ENCODE results near the gene OASL.
"Not testable (repeated sequence)": the region's sequence is repeated elsewhere in the genome, so short reads cannot be mapped to it uniquely, and the experiment has no call there.

The OASL gene

GRCh38 chr12:121059031-121059898 lies 20.2 kb upstream of the OASL start:
- no peak for DNase-seq (ENCODE audit: low read depth in 1 of 2, low spot score in 1 of 2)

GRCh38 chr12:121057794-121058193 lies 18.7 kb upstream of the OASL start:
- DNase-seq (ENCODE audit: low read depth in 1 of 2, low spot score in 1 of 2), result no peak

DNA sequence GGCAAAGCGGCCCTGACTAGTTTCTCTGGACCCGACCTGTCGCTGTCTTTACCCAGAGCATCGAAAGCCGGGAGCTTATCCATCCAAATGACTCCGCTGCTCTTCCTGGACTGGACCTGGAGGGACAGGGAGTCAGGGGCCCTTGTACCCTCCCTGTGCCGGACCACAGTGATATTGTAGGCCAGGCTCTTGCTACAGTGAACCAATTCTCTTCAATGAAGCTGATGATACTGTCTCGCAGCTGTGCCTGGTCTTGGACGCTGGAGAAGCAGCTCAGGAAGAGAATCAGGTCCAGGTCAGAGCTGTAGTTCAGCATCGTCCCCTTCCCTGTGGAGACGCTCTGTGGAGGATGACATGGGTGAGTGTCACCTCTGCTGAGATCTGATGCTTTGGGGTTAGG lies 14.7 kb upstream of the OASL start:
- DNase-seq (ENCODE audit: low read depth in 1 of 2, low spot score in 1 of 2), result no peak

GRCh38 chr12:121050725-121051124 lies 11.7 kb upstream of the OASL start:
- DNase-seq (ENCODE audit: low read depth in 1 of 2, low spot score in 1 of 2), result no peak

DNA sequence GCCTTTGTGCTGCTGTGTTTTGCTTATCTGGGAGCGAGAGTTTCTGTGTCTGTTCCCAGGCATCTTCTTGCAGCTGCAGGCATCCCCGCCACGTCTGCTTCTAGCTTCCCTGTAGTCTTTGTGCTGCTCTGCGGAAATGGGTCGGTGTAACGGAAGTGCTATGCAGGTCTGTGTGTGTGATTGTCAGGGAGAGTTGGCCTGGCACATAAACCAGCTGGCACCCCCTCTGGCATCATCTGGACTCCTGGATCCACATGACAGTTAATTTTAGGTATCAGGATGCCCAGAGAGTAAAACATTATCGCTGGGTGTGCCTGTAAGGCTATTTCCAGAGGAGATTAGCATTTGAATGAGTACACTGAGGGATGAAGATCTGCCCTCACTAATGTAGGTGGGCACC lies 9.4 kb upstream of the OASL start:
- DNase-seq (ENCODE audit: low read depth in 1 of 2, low spot score in 1 of 2), result no peak

- not testable (repeated sequence) for DNase-seq (ENCODE audit: low read depth in 1 of 2, low spot score in 1 of 2)
Observed at GRCh38 chr12:121047400-121047799, 8.4 kb upstream of the OASL start.

GRCh38 chr12:121043067-121043466 lies 4.0 kb upstream of the OASL start:
- DNase-seq (ENCODE audit: low read depth in 1 of 2, low spot score in 1 of 2), result no peak

- peak in 1 of 2 donors; percentile 50 for DNase-seq (ENCODE audit: low read depth in 1 of 2, low spot score in 1 of 2)
Observed at GRCh38 chr12:121036810-121037326, 2.2 kb downstream of the OASL start.

DNA sequence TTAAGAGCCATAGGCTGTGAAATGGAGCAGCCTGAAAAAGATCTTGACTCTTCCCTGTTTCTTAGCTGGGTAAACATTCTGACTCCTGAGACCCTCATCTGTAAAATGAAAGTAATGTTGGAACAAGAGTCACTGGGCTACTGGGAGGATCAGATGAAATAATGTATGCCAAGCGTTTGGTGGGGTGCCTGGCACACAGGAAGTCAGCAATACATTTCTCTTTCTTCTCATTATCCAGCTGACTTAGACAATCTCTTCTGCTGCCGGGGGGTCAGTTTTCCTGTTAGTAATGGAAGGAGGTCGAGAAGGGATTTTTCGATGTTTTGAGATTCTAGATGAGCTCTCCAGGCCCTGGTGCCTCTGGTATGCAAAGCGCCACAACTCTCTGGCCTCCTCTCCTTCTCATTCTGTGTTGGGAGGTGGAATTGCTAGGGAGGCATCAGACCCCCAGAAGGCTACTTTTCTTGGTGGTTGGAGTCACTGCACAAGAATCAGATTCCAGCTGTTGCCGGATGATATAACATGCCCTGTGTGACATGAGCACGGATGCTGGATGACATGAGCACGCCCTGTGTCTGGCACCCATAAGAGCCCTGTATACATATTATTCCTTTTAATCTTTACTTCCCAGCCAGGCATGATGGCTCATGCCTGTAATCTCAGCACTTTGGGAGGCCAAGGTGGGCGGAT lies 4.3 kb downstream of the OASL start:
- DNase-seq (ENCODE audit: low read depth in 1 of 2, low spot score in 1 of 2), result no peak

DNA sequence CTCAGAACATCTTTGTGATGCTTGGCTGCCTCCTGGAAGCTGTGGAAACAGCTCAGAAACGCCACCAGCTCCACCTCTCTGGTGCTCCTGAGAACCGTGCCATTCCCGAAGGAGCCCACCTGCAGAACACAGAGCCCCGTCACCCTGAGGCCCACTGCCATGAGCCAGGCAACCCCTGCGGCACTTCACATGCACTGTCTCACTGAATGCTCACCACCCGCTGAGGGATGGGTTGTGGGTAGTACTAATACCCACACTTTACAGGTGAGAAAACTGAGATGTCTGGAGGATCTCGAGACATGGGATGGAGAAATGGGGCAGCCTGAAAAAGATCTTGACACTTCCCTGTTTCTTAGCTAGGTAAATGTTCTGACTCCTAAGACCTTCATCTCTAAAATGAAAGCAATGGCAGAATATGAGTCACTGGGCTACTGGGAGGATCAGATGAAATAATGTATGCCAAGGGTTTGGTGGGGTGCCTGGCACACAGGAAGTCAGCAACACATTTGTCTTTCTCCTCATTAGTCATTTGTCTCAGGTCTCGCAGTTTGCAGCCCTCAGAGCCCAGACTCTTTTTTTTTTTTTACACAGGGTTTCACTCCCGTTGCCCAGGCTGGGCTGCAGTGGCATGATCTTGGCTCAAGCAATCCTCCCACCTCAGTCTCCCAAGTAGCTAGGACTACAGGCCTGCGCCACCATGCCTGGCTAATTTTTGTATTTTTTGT lies 5.3 kb downstream of the OASL start:
- peak in 1 of 2 donors; percentile 59 for DNase-seq (ENCODE audit: low read depth in 1 of 2, low spot score in 1 of 2)

GRCh38 chr12:121030576-121031212 lies 8.4 kb downstream of the OASL start:
- no peak for DNase-seq (ENCODE audit: low read depth in 1 of 2, low spot score in 1 of 2)

DNA sequence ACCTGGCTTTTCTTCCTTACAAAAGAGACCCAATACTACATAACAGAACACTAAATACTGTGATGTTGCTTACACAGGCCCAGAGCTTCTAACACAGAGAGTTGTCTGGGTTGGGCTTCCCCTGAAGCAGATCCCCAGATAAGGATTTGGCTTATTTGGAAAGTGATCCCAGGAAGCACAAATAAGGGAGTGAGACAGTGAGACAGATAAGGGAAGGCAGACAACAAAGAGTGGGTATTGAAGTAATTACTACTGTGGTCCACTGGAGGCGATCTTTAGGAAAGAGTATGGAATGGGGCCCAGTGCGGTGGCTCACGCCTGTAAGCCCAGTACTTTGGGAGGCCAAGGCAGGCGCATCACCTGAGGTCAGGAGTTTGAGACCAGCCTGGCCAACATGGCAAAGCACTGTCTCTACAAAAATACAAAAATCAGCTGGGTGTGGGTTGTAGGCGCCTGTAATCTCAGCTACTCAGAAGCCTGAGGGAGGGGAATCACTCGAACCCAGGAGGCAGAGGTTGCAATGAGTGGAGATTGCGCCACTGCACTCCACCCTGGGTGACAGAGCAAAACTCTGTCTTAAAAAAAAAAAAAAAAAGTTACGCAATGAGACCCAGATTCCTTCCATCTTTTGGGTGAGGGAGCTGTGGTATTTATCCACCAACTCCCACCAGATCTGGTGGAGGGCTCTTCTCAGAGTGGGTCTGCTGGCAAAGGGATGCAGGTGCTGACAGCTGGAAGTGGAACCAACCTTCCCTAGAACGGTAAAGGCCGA lies 12.6 kb downstream of the OASL start:
- no peak for DNase-seq (ENCODE audit: low read depth in 1 of 2, low spot score in 1 of 2)

DNA sequence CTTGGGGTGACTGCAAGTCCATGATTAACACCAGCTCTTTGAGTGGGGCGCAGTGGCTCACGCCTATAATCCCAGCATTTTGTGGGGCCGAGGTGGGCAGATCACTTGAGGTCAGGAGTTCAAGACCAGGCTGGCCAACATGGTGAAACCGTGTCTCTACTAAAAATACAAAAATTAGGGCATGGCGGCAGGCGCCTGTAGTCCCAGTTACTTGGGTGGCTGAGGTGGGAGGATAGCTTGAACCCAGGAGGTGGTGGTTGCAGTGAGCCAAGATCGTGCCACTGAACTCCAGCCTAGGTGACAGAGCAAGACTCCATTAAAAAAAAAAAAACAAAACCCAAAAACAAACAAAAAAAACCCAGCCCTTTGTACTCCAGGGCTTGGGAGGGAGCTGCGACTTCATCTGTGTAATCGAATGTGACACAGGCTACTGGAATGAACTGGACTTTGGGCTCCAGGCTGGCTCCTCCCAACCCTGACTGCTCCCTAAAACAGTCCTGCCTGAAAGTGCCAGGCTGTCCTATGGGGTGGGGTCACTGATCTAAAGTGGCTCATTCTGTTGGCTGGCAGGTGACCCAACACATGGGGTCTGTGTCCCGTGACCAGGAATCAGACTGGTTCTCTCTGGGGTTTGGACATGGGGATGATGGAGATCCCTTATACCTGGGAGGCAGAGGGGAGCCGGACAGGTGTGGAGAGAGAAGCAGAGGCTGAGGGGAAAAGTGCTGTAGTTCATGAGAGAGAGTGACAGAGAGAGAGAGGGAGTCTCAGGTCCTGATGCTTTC lies 13.4 kb downstream of the OASL start:
- no peak for DNase-seq (ENCODE audit: low read depth in 1 of 2, low spot score in 1 of 2)

DNA sequence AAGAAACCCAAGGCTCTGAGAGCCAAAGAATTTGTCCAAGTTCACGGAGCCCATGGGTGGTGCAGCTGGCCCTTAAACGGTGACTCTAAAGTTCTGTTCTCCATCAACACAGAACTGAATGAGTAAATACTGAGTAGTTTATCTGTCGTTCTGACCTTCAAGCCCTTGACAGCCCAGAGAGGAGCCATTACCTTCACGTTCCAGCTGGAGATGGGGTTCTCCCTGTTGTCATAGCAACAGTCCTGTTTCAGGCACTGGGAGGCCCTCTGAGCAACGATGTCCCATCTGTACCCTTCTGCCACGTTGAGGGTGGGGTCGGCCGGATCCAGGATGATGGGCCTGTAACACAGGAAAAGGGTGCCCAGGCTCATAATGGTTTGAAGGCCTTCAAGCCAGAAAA lies 15.2 kb downstream of the OASL start:
- DNase-seq (ENCODE audit: low read depth in 1 of 2, low spot score in 1 of 2), result no peak

DNA sequence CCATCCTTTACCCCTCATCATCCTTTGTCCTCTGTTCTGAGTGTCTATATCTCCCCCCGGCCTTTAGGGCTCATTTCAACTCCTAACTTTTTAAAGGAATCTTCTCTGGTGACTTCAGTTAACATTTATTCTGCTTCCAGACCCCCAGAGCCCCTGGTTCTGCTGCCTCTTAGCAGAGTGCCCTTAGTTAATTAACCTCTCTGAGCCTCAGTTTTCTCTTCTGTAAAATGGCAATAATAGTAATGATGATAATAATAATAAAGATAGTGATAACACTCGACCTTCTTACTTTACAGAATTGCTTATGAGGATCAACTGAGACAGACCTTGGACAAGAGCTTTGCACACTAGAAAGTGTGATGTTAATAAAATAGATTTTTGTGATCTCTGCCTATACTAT lies 16.3 kb downstream of the OASL start:
- no peak for DNase-seq (ENCODE audit: low read depth in 1 of 2, low spot score in 1 of 2)

DNA sequence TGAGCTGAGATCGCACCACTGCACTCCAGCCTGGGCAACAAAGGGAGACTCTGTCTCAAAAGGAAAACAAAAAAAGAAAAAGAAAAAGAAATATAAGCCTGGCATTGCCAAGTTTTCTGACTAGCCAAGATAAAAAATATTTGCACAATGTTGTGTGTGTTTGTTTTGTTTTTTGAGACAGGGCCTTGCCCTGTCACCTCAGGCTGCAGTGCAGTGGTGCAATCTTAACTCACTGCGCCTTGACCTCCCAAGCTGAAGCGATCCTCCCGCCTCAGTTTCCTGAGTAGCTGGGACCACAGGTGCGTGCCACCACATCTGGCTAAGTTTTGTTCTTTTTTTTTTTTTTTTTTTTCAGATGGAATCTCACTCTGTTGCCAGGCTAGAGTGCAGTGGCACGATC lies 17.3 kb downstream of the OASL start:
- no peak for DNase-seq (ENCODE audit: low read depth in 1 of 2, low spot score in 1 of 2)

DNA sequence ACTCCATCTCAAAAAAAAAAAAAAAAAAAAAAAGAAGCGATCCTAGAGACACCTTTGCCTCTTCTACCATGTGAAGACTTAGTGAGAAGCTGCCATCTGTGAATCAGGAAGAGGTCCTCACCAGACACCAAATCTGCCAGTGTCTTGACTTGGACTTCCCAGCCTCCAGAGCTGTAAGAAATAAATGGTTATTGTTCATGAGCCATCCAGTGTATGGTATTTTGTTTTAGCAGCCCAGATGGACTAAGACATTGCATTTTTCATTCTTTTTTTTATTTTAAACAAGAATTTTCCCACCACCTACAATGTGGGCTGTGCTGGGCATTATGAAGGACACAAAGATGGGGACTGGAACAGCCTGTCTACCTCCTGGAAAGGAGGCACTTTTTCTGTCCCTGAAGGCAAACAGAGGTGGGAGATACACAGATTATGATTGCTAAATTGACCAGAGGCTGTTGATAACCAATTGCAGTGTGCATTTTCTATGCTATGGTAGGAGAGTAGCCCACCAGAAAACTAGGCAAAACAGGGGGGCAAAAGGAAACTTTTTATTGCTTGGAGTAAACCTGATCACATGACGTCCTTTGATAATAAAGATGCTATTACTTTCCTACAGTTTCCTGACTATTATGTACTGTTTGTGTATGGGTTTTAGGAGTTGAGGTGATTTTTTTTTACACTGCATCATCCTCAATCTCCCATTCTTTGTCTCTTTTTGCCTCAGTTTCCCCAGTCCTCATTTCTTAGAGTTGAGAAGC lies 20.0 kb downstream of the OASL start:
- DNase-seq (ENCODE audit: low read depth in 1 of 2, low spot score in 1 of 2), result no peak

DNA sequence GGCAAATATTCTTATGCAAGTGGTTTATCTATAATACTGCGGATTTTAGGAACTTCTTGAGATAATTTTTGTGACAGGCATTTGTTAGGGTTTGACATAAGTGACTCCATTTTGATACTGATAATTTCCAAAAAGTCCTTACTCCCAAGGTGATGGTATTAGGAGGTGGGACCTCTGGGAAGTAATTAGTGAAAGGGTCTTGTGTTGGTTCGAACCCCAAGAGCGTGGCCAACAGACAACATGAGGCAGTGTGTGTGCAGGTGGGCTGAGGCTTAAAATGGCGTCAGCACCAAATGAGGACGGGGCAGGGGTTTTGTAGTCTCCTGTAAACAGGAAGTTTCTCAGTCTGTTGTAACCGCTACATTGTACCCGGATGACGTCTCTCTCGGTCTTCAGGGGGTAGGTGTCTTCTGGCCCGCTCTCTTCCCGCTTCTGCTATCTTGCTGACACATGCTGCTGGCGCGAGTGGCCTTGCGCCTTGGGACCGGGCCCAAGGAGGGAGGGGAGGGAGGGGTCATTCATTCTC lies 21.0 kb downstream of the OASL start:
- DNase-seq (ENCODE audit: low read depth in 1 of 2, low spot score in 1 of 2), result no peak
